IPS-15b (cell line): ENCODE data around the gene BRINP2.

Experiments used
- H3K27me3 ChIP-seq: one replicate; pipeline ENCODE4 v1.6.1; 2013; ENCODE audit warnings: low read length; ENCODE audit not compliant: control insufficient read depth, insufficient read depth
- H3K36me3 ChIP-seq: one replicate; pipeline ENCODE4 v1.6.1; 2013; ENCODE audit warnings: low read length; ENCODE audit not compliant: control insufficient read depth, insufficient read depth
- H3K4me1 ChIP-seq: one replicate; pipeline ENCODE4 v1.6.1; 2013; ENCODE audit warnings: mild to moderate bottlenecking, low read length; ENCODE audit not compliant: control insufficient read depth, insufficient read depth
- H3K4me3 ChIP-seq: one replicate; pipeline ENCODE4 v1.5.1; 2013; ENCODE audit warnings: low read depth, low read length
- H3K9ac ChIP-seq: one replicate; pipeline ENCODE4 v1.6.1; 2013; ENCODE audit warnings: low read depth, mild to moderate bottlenecking, low read length
- H3K9me3 ChIP-seq: one replicate; pipeline ENCODE4 v1.6.1; 2013; ENCODE audit warnings: mild to moderate bottlenecking, low read length; ENCODE audit not compliant: control insufficient read depth, insufficient read depth

The BRINP2 gene

DNA sequence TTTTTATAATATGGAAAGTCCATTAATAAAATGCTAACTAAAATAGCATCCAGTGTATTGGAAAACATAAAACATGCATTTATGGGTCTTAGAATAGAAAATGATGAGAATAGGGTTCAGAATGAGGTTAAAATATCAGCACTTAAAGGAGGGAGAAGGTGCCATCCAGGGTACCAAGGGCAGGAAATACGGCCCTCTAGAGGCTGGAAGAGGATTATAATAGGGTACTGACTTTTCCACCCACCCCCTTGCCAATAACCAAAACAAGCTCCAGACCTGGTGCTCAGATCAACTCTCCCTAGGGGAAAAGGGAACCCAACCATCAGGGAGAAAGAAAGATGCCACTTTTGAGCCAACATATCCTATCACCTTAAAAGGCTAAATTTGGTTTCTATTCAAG is 32.9 kb upstream of the BRINP2 start:
- no peak overlapping the region for H3K9ac ChIP-seq
- H3K4me3 ChIP-seq = no peak overlapping the region
- H3K9me3 ChIP-seq = no peaks in the 10 kb centered on the region
- H3K27me3 ChIP-seq = no peaks in the 10 kb centered on the region
- H3K4me1 ChIP-seq = peaks cover 1% of the 10 kb centered on the region
- no peaks in the 10 kb centered on the region for H3K36me3 ChIP-seq

DNA sequence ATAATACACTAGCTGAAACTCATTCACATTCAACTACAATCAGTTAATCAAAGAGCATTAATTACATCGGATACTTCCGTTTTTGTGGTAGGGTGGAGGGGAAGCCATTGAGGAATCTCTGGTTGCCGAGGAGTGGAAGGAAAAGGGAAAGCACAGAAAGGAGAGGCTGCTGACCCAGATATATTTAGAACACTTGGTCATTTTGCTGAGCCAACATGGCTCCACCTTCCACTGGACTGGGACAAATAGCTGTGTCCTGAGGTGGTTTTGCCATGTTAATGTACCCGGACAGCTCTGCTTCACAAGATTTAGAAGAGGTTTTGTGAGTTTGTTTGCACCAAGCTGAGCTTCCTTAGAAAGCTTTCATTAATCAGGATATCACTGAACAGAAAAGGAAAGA is 32.4 kb upstream of the BRINP2 start:
- H3K9ac ChIP-seq = no peak overlapping the region
- H3K4me3 ChIP-seq = no peak overlapping the region
- H3K36me3 ChIP-seq = no peaks in the 10 kb centered on the region
- peaks cover 6% of the 10 kb centered on the region for H3K4me1 ChIP-seq
- no peaks in the 10 kb centered on the region for H3K9me3 ChIP-seq
- H3K27me3 ChIP-seq = no peaks in the 10 kb centered on the region

DNA sequence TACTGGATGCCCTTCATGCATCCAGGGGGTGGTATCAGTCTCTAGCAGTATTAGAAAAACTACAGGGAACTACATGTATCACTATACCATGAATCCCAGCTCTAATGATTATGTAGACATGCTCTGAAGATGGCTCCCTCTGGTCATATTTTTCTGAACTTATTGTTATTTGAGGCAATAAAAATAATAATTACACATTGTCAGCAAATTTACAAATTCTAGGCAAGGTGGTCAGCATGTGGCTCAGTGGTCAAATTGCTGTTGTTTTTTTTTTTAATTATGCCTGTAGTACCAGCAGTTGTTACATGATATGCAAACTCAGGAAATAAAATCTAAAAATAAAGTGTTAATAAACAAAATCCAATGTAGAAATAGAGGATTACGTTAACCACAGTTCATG is 28.7 kb upstream of the BRINP2 start:
- no peak overlapping the region for H3K9ac ChIP-seq
- H3K4me1 ChIP-seq = peaks cover 6% of the 10 kb centered on the region
- no peak overlapping the region for H3K4me3 ChIP-seq
- no peaks in the 10 kb centered on the region for H3K9me3 ChIP-seq
- H3K27me3 ChIP-seq = no peaks in the 10 kb centered on the region
- no peaks in the 10 kb centered on the region for H3K36me3 ChIP-seq

DNA sequence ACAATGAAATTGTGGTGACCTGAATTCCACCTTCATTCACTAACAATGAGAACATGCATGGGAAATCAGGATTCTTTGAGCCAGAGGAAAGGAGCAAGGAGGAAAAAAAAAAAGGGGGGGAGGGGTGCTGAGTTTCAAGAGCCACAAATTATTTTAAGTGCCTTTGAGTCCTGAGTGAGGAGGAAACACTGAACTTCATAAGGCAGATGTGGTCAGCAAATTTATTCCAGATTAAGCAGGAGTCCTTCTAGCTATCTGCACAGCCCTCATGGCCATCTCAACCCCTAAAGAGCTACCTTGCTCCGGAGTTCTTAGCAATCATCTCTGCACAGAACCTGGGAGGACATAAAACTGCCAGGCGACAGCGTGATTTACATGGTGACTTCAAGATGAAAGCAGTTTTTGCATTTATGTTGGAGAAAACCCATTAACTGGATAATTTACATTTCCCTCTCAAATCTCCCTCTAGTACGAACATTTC is 27.9 kb upstream of the BRINP2 start:
- Histone ChIP-seq H3K9ac (no peak overlapping the region), H3K4me1 (peaks cover 6% of the 10 kb centered on the region), H3K36me3 (no peaks in the 10 kb centered on the region), H3K4me3 (no peak overlapping the region), H3K27me3 (no peaks in the 10 kb centered on the region), H3K9me3 (no peaks in the 10 kb centered on the region)

DNA sequence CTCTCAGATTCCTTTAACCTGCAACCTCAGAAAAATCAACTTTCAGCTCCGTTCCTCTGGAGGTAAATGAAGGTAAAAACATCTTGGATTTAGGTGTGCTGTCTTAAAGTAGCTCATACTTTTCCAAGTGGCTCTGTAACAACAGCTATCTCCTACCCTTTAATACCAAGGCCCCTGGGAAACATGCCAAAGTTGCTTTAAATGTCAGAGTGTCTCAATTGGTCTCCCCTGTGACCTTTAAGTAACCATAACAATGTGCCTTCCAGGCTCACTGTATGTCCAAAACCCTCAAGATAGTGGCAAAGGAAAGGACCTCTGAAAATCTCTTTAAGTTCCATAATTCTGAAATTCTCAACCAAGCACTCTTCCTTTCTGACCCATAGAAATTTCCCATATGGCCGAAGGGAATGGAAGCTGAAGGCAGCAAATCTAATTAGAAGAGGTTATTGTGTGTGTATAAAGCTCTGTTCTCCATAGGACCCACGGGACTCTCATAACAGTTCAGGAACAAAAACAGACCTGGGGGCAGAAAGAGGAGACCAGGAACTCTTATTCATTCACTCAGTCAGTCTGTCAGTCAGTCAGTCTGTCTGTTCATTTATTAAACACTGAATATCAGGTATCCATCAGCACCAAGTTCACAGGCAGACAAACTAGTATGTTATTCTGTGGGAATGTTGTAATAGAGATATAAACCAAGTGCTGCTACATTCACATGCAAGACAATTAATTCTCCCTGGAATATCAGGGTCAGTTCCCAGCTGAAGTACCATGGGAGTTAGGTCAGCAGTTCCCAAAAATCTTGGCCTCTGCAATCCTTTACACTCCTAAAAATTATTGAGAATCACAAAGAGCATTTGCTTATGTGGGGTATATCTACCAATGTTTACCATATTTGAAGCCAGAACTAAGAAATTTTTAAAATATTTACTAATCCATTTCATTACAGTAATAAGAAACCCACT is 25.4 kb upstream of the BRINP2 start:
- H3K27me3 ChIP-seq = no peaks in the 10 kb centered on the region
- H3K4me3 ChIP-seq = no peak overlapping the region
- H3K9me3 ChIP-seq = no peaks in the 10 kb centered on the region
- H3K9ac ChIP-seq = no peak overlapping the region
- peaks cover 6% of the 10 kb centered on the region for H3K4me1 ChIP-seq
- no peaks in the 10 kb centered on the region for H3K36me3 ChIP-seq

DNA sequence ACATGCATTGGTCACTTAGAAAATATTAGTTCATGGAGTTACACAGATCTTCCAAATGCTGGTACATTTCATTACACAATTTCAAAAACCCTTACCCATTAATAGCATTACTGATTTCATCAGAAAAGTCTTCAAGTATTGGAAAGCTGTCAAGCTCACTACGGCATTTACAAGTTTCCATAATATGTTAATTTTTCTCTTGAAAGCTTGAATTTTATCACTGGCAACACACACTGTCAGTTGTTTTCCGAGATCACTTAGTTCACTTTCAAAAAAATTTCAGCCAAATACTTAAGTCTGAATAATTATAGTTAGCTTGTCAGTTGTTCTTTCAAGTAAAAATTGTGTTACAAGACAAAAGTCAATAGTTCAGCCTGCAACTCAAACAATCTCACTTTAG is 24.3 kb upstream of the BRINP2 start:
- Histone ChIP-seq H3K4me3 (no peak overlapping the region), H3K4me1 (peaks cover 6% of the 10 kb centered on the region), H3K27me3 (no peaks in the 10 kb centered on the region), H3K9ac (no peak overlapping the region), H3K9me3 (no peaks in the 10 kb centered on the region), H3K36me3 (no peaks in the 10 kb centered on the region)

DNA sequence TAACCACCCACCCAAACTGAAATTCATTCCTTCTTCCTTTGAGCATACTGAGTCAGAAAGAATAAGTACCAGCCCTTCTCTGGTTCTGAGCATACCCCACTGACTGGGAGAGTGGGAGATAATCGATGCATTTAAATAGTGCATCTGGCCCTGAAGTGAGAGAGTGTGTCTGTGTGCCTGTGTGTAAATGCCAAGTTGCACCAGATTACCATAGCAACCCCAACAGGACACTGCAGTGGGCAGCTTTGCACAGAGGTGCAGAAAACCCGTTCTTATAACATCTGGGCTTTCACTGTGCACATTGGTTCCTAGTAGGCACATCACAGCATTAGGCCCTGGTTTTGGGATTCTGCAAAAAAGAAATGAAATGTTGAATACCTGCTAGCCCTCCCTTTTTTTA is 8.5 kb upstream of the BRINP2 start:
- Histone ChIP-seq H3K9me3 (no peaks in the 10 kb centered on the region), H3K4me1 (peaks cover 5% of the 10 kb centered on the region), H3K27me3 (peaks cover 57% of the 10 kb centered on the region), H3K9ac (no peak overlapping the region), H3K36me3 (no peaks in the 10 kb centered on the region), H3K4me3 (no peak overlapping the region)

DNA sequence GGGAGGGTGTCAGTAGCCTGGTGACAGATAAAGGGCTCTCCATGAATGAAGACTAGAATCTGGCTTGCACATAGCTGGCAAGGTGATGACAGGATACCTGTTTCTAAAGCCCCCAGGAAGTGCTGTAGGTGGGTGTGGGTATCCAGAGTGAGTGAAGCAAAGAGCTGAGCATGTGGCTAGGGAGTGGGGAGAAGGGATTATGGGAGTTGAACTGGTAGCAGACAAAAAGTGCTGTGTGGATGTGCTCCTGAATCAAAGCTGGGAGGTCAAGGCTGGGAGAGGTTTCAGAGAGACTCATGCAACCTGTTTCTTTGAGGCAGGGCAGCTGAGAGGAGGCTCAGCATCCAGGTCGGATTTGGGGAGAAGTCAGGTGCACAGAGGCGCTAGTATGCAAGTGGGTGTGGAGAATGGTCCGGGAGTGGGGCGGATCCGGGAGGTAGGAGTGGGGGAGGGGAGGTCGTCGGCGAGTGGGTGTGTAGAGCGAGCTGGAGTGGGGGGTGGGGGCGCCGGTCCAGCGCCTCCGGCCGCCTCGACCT is 6.8 kb upstream of the BRINP2 start:
- H3K36me3 ChIP-seq = no peaks in the 10 kb centered on the region
- H3K9me3 ChIP-seq = no peaks in the 10 kb centered on the region
- peaks cover 5% of the 10 kb centered on the region for H3K4me1 ChIP-seq
- H3K9ac ChIP-seq = peak overlapping the region; percentile 58
- peaks cover 74% of the 10 kb centered on the region for H3K27me3 ChIP-seq
- peak overlapping the region; percentile 85 for H3K4me3 ChIP-seq

DNA sequence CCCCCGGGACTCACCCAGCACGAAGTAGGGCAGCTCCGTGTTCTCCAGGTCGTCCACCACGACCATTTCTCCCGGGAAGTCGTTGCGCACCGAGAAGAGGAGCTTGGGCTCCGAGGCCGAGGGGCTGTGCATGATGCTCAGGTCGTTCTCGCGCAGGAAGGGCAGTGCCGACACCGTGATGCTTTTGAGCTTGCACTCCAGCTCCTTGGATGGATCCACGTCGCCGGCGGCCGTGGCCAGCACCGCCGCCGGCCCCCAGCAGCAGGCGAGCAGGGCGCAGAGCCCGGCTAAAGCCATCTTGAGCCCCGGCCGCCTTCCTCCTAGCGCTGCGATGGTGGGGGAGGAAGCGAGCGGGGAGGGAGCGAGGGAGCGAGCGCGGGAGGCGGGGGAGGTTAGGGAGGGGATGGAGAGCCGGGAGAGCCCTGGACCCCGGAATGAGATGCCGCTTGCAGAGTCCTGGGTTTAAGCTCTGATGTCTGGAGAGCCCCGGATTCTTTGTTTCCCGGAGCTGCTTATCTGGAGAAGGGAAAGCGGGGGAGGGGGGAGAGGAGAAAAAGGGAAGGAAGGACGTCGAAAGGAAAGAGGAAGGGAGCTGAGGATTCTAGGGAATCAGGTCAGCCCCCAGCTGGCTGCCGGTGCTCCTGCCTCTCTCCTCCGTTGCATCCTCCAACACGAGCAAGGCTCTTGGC is 6.2 kb upstream of the BRINP2 start, which contains the start of gene ASTN1:
ASTN1 (minus strand) TSS at position 333 of the 689 bp plus-strand sequence; CDS start at position 297, 36 bp downstream.
- Histone ChIP-seq H3K4me3 (peak within 1 kb of the TSS; percentile 85), H3K9me3 (no peaks in the 10 kb centered on the region), H3K36me3 (no peaks in the 10 kb centered on the region), H3K9ac (peak within 1 kb of the TSS; percentile 58), H3K27me3 (peaks cover 80% of the 10 kb centered on the region), H3K4me1 (peaks cover 5% of the 10 kb centered on the region)

DNA sequence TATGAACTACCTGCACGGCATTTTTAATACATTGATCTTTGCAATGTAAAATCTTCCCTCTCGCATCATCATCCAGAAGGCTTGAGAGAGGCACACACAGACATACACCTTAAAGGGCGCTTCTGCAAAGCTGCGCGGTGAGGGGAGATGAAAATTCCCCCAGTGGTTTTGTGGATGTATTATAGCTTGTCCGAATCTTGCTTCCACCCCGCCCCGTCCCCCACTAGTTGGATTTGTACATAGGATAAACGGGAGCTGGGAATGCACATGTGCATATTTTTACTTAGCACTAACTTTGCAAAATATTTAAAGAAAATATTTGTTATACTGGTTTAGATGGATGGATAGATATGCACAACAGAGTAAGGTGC is 5.7 kb upstream of the BRINP2 start:
- H3K36me3 ChIP-seq = no peaks in the 10 kb centered on the region
- no peak overlapping the region for H3K9ac ChIP-seq
- H3K9me3 ChIP-seq = no peaks in the 10 kb centered on the region
- H3K4me1 ChIP-seq = peaks cover 5% of the 10 kb centered on the region
- peaks cover 85% of the 10 kb centered on the region for H3K27me3 ChIP-seq
- H3K4me3 ChIP-seq = peak overlapping the region; percentile 85

DNA sequence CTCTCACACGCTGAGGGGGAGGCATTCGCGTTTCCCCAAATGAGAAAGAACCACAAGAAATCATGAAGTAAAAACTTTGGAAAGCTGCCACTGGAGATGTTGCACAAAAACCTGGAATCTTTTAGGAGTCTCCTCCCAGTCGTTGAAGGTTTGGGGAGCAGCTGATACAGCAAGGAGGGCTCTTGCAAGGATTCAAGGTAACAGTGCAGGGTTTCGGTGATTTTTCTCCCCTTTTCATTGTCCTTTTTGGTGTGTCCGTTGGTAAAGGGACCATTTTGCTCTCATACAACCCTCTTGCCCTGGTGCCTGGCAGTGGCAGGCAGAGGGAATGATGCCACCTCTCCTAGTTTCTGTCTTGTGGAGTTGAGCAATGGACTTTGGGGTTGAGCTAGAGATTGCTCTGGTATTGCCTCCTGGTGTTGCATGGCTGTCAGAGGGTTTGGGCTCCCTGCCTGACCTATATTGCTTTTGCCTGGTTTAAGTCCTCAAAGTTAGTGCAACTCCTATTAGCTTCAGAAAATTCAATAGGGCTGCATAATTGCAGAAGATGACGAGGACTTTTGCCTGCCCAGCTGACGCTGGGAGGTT is 872 bp downstream of the BRINP2 start:
- Histone ChIP-seq H3K4me1 (no peaks in the 10 kb centered on the region), H3K9ac (no peak overlapping the region), H3K4me3 (peak overlapping the region; percentile 82), H3K9me3 (no peaks in the 10 kb centered on the region), H3K36me3 (no peaks in the 10 kb centered on the region), H3K27me3 (peaks cover 93% of the 10 kb centered on the region)
